Activated CD8-positive, alpha-beta memory T cell treated with anti-CD3 and anti-CD28 coated beads for 1 hour (primary cell): ENCODE measurements around the gene STX19.
"Not testable (repeated sequence)": the region's sequence is repeated elsewhere in the genome, so short reads cannot be mapped to it uniquely, and the experiment has no call there.

ENCODE experiments used
- DNase-seq, 2 donors: peaks; one replicate each; pipeline ENCODE4 v3.0.0-alpha.2; 2020; ENCODE audit warnings: low read depth in 1 of 2; ENCODE audit errors: extremely low read depth in 1 of 2

STX19 gene

DNA sequence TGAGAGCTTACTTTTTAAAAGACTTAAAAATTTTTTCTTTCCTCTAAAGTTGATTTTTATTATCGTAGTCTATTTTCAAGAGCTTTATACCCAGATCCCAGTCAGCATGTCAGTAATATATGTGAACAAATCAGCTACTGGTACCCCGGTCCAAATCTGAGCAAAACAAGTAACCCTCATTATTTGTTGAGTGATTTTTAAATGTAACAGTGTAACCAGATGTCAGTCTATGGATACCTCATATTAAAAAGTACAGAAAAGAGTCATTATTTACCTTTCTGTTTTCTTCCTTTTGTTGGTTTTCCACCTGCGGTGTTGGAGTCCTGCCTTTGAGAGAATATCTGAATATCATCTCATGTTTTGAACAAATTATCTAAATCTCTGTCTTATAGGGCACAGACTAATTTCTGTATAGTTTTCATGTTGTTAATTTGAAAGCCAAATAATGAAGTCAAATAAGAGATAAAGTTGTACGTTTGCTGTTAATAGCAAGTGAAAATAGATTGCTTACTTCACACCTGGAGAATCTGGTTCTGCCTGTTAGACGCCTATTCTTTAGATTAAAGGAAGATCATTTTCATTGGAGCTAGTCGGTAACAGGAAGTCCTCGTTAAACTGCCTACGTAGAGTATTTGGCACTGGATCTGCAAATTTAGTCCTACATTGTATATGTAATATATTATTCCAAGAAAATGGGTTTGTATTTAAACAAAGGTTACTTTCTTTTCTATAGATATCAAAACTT, at the start of gene STX19:
TSS of gene STX19 (minus strand) at position 505 of the 745 bp plus-strand sequence. CDS start 13,328 bp downstream, outside the sequence.
- no peak for DNase-seq

DNA sequence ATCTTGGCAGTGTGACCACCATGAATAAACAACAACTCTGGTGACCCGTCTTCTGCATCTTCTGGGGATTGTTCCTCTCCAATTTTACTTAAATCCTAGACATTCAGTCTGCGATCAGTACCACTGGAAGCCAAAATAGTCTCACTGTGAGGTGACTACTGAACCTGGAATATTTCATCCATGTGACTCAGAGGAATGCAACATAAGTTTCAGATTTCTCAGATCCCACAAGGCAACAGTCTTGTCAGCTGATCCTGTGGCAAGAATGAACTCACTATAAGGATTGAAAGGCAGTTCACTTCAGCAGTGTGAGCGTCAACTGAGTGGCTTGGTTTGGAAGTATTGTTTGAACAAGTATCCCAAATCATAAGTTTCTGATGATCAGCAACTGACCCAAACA, 47.7 kb upstream of the STX19 start:
- DNase-seq = no peak

GRCh38 chr3:94071713-94072284, 43.4 kb upstream of the STX19 start:
- DNase-seq = no peak

DNA sequence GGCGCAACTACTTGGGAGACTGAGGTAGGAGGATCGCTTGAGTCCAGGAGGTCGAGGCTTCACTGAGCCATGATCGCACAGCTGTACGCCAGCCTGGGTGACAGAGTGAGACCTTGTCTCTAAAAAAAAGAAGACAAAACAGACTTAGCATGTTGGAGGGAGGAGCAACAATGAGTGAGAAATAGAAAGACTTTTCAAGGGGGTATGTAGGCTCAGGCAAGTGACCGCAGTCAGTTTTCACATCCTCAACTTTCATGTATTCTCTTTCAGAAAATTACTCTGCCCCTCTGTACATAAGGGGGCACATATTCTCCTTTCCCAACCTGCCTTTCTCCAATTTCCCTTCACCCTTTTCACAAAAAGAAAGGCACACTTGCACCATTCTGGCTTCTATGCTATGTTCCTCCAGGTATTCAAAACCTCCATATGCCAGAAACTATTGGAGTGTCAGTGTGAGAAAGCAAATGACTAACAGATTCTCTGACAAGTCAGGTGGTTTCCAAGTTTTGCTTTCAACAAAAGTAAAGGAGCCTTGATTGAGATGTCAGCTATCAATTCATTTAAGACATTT, 42.0 kb upstream of the STX19 start:
- no peak for DNase-seq

DNA sequence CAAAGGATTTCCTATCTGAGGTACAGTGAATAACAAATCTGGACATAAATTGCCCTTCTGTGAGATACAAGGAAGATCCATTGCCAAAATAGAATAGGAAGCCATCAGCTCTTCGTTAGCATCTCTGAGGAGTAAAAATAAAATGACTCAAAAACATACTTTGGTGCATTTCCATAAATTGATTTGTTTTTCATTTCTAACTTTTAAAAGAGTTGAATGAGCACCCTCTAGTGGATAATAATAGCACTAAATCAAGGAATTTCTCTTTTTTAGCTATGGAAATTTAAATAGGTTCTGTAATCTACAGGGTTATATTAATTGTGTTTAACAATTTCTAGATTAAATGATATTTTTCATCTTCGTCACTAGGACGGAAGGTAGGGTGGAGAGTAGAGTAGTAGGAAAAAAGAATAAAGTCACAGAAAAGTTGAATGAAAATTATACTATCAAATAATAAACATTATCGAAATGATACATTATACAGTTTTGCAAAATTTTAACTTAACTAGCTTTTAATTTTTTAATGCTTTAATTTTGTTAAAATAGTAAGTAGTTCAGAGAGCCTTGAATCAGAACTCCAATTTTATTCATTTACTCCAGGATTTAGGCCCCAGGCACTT, 40.9 kb upstream of the STX19 start:
- DNase-seq = no peak

- DNase-seq = no peak
Observed at GRCh38 chr3:94066506-94067500, 38.4 kb upstream of the STX19 start.

DNA sequence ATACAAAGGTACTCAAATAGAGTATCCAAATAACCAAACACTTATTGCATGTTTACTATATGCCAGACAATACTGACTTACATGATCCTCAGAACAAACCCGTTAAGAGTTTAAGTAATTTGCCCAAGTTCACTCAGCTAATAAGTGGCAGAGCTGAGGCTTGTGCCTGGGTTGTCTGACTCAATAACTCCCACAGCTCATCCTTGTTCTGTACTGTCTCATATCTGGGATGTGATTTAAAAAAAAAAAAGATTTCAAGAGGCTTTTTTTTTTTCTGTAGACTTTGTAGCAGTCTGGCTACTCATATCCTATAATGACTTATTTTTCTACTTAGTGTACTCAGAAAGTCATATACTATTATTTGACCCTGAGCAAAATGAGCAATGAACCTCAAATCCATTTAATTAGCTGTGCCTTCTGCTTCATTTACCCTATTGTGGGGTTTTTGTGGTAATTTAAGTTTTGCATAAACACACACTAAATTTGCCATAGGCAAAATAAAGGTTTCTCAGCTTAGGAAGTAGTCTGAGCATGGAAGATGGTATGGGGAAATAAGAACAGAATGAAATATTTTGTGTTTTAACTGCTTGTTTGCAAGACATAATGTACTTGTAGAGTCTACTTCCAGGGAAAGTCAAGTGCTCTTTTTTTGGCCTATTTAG, 37.6 kb upstream of the STX19 start:
- no peak for DNase-seq

DNA sequence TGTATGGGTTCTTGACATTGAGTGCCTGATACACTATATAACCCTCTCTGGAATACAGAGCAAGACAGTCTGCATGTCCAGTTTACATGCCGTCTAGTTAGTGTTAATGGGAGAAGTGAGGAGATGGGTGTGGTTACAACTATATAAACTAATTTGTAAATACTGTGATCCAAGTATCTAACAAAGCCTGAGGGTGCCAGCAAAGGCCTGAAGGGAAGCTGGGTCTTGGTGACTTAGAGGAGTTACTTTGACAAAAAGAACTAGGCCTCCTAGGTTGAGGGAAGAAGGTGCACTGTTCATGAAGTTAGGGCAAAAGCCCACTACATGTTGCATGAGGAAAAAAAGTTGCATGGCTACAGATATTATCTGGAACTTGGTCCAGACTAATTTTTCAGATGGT, 36.7 kb upstream of the STX19 start:
- no peak for DNase-seq

- DNase-seq = no peak
Observed at GRCh38 chr3:94064243-94064860, 36.0 kb upstream of the STX19 start.

GRCh38 chr3:94063496-94064119, 35.2 kb upstream of the STX19 start:
- DNase-seq = no peak

DNA sequence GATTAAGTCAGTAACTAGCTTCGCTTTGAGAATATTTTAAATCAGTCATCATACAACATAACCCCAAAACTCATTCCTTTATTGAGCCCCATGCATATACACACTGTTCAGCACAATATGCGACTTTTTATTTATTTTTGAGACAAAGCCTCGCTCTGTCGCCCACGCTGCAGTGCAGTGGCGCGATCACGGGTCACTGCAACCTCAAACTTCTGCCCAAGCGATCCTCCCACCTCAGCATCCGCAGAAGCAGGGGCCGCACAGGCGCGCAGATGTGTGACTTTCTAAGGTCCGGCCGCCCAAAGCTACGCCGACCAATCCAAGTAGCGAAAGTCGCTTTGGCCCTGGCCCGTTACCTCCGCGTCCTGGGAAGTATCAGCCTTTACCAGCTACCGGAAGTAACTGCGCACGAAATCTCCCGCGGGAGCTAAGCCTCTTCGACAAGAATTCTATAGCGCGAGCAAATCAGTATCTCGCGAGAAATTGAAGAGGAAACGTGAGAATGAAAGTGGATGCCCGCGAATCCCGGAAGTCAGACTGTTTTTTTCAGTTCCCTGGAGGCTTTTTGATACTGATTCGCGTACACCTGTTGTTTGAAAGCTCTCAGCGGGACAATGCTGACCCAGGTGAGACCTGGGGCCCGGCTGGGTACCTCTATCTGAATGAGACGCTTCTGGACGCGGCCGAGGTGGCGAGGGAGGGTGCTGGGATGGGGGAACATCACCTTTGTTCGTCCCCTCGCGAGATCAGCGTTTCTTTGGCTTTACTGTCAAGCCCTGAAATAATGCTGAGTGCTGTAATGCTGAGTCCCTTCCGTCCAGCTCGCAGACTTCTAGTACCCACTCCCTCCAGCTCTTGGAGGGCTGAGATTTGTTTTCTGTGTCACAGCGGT, 34.4 kb upstream of the STX19 start, which contains the start of the genes DHFR2 and NSUN3:
TSS of gene DHFR2 (minus strand) at position 404 of the 892 bp plus-strand sequence. CDS start 1,405 bp downstream, outside the sequence.
TSS of gene NSUN3 (plus strand) at position 549 of the 892 bp plus-strand sequence. CDS start at position 615, 66 bp downstream.
- peak; percentile 51 to 62 for DNase-seq

- DNase-seq = no peak
Observed at GRCh38 chr3:94061297-94061696, 32.9 kb upstream of the STX19 start.

DNA sequence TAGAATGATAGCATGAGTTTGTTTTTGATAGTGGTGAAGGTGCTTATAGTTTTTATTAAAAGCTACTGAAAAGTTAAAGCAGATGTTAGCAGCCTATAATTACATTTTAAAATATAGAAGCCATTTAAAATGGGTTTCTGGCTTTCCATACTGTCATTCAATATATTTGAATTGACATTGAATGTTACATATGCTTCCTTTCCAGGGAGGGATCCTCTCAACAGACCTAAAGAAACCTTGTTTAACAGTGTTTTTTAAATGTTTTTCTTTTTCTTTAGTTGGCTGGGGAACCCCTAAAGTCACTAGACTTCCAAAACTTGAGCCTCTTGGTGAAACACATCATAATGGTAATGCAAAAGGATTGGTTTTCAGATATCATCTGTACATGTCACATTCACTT, 22.1 kb upstream of the STX19 start:
- no peak for DNase-seq

GRCh38 chr3:94049267-94049666, 20.9 kb upstream of the STX19 start:
- no peak for DNase-seq

- DNase-seq = no peak
Observed at GRCh38 chr3:94046533-94046932, 18.1 kb upstream of the STX19 start.

DNA sequence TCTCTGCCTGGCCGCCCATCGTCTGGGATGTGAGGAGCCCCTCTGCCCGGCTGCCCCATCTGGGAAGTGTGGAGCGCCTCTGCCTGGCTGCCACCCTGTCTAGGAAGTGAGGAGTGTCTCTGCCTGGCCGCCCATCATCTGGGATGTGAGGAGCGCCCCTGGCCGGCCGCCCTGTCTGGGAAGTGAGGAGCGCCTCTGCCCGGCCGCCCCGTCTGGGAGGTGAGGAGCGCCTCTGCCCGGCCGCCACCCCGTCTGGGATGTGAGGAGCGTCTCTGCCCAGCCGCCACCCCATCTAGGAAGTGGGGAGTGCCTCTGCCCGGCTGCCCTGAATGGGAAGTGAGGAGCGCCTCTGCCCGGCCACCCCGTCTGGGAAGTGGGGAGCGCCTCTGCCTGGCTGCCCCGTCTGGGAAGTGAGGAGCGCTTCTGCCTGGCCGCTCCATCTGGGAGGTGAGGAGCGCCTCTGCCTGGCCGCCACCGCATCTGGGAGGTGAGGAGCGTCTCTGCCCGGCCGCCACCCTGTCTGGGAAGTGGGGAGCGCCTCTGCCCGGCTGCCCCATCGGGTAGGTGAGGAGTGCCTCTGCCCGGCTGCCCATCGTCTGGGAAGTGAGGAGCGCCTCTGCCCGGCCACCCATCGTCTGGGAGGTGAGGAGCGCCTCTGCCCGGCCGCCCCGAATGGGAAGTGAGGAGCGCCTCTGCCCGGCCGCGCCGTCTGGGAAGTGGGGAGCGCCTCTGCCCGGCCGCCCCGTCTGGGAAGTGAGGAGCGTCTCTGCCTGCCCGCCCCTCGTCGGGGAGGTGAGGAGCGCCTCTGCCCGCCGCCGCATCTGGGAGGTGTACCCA, 15.9 kb upstream of the STX19 start:
- not testable (repeated sequence) for DNase-seq

DNA sequence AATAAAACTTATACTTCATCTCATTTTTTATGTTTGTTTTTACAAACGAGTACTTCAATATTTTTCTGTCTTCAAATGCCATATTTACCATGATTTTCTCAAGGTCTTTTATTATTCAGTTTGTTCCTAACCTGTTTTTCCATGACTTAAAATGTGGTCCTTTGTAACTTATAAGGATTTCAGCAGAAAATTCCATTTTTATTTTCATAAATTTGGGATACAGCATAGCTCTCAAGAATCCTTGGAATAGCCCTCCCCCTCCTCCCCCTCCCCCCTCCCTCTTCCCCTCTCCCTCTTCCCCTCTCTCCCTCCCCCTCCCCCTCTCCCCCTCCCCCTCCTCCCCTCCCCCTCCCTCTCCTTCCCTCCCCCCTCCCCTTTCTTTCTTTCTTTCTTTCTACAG, 14.9 kb upstream of the STX19 start:
- DNase-seq = no peak
